Body of pancreas (tissue), 4 donors: ENCODE data around the gene ZFP62. TPM values are rescaled to one million over a fixed set of nuclear protein-coding genes. Genes with fewer than 3 reads are reported as not detected.
A peak's percentile ranks its signal among the peaks of the same experiment; 100 is the strongest.

Source experiments
- ATAC-seq: fragments of 150-250 bp; one replicate; pipeline ENCODE4 v1.9.1; 2016
- DNase-seq, 4 donors: peaks; one replicate each; pipeline ENCODE4 v3.0.0-alpha.2; 2019
- H3K27ac ChIP-seq, 4 donors: fragments of 200-600 bp; sonication (generic); 1 replicate in 3 of 4; 2 replicates in 1 of 4; pipeline versions ENCODE4 v1.5.1 to v1.6.1; 2016 to 2019; ENCODE audit warnings: mild to moderate bottlenecking in 1 of 4, mixed read lengths in 1 of 4, moderate library complexity in 1 of 4
- H3K27me3 ChIP-seq, 2 donors: fragments of 200-600 bp; sonication (generic); one replicate each; pipeline ENCODE4 v1.6.0; 2016; ENCODE audit warnings: mild to moderate bottlenecking in 1 of 2
- H3K36me3 ChIP-seq, 2 donors: fragments of 200-600 bp; sonication (generic); replicated peaks in 1 of 2; 2 replicates each; pipeline ENCODE4 v1.5.1; 2016; ENCODE audit warnings: low read depth in 2 of 2; ENCODE audit not compliant: insufficient read depth in 1 of 2
- H3K4me1 ChIP-seq: fragments of 200-600 bp; sonication (generic); one replicate; pipeline ENCODE4 v1.6.0; 2016
- H3K4me3 ChIP-seq, 2 donors: fragments of 200-600 bp; sonication (generic); 1 replicate in 1 of 2; 2 replicates in 1 of 2; pipeline ENCODE4 v1.5.1; 2016 to 2019
- H3K9me3 ChIP-seq, 3 donors: fragments of 200-600 bp; sonication (generic); 1 replicate in 2 of 3; 2 replicates in 1 of 3; pipeline ENCODE4 v1.5.1; 2016
- POLR2A ChIP-seq, 3 donors: fragments of 450-650 bp; IDR thresholded peaks; one replicate each; pipeline ENCODE4 v1.6.1; 2016; ENCODE audit warnings: antibody characterized with exemption in 3 of 3, mild to moderate bottlenecking in 2 of 3
- WGBS, 2 donors: methylation state at CpG; one replicate each; pipeline ENCODE4 v1.1.5; 2017; 5-methylcytosine and 5-hydroxymethylcytosine counted together
- intact Hi-C: fragments of 100-400 bp; cut with DNase I; formaldehyde crosslinking; loops from one replicate; pipeline ENCODE4 v1.15.1; 2023
- total RNA-seq, 2 donors: library from RNA; depleted of rRNA; stranded (reverse); fragments of >200 nt; gene quantifications; one replicate each; pipeline ENCODE4 v1.1.0, GENCODE V29; 2016
- TF ChIP-seq, protein P1 (sequence below), 7 experiments: fragments of 450-650 bp in 4 of 7; fragments of 200-600 bp in 3 of 7; sonication (generic) in 3 of 7; IDR thresholded peaks; one replicate each; pipeline ENCODE4 v1.5.1; 2016 to 2019; ENCODE audit warnings: antibody characterized with exemption in 7 of 7

ZFP62 gene
- total RNA-seq, 2 donors from 2014 or later = 17.1 to 24.6 TPM

DNA sequence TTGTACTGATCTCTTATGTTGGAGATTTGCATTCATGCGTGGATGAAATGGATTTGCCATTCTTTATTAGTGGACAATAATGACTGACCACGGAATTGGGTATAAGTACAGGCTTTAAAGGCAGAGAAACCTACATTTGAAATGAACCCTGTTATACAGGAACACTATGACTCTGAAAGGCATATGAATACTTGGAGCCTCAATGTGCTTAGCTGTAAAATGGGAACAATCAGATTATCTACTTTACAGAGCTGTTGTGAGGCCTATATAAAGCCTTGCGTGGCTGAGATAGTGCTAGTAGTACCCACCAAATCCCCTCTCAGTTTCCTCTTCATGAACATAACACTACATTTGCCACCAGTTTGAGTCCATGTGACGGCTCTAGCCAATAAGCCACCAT lies 39.5 kb downstream of the ZFP62 start:
- ATAC-seq (no peak), DNase-seq (no peak)
- no peaks in the 10 kb centered on the region for H3K9me3 ChIP-seq
- no peak overlapping the region for H3K4me3 ChIP-seq
- peaks cover 72% of the 10 kb centered on the region for H3K4me1 ChIP-seq
- H3K36me3 ChIP-seq = no peaks in the 10 kb centered on the region
- no peaks in the 10 kb centered on the region for H3K27me3 ChIP-seq
- peak overlapping the region; percentile 28 to 85 (median 80) for H3K27ac ChIP-seq
- TF ChIP-seq POLR2A (IDR thresholded peaks at IDR 0.05) = no peak
- TF ChIP-seq, protein P1, sequence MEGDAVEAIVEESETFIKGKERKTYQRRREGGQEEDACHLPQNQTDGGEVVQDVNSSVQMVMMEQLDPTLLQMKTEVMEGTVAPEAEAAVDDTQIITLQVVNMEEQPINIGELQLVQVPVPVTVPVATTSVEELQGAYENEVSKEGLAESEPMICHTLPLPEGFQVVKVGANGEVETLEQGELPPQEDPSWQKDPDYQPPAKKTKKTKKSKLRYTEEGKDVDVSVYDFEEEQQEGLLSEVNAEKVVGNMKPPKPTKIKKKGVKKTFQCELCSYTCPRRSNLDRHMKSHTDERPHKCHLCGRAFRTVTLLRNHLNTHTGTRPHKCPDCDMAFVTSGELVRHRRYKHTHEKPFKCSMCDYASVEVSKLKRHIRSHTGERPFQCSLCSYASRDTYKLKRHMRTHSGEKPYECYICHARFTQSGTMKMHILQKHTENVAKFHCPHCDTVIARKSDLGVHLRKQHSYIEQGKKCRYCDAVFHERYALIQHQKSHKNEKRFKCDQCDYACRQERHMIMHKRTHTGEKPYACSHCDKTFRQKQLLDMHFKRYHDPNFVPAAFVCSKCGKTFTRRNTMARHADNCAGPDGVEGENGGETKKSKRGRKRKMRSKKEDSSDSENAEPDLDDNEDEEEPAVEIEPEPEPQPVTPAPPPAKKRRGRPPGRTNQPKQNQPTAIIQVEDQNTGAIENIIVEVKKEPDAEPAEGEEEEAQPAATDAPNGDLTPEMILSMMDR (IDR thresholded peaks at IDR 0.05) = no peak
- intact Hi-C loops = no loop called here
- 77 to 80% methylated on average over 4 of the region's 4 CpGs for WGBS, 2 donors

DNA sequence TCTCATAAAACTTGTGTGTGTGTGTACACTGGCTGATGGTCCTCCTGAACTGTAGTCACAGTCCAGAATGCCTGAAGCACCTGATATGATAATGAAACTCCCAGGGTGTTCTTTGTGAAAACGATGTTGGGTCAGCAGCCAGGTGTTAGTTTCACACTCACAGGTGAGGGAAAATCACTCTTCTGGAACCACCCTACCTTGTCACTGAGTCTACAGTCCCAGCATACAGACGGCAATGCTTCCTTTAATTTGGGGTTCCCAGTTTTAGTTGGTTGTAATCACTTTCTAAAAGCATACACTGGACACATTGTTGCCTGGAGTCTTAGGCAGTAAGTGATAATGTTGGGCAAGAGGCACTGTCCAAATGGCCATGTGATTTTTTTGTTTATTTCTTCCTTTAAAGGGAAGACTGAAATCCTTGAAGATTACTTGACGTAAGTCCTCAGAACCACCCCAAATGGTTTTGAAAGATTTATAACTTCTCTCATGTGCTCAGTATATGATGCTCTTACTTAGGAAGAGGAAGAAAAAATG lies 40.2 kb downstream of the ZFP62 start:
- TF ChIP-seq POLR2A (IDR thresholded peaks at IDR 0.05) = peak in 1 of 3 donors; percentile 35
- TF ChIP-seq, protein P1 (IDR thresholded peaks at IDR 0.05) = no peak
- peak overlapping the region; percentile 78 to 91 (median 83) for H3K27ac ChIP-seq
- WGBS, 2 donors = 24 to 34% methylated on average over 3 of the region's 3 CpGs
- no peak overlapping the region for H3K4me3 ChIP-seq
- intact Hi-C loops = no loop called here
- H3K9me3 ChIP-seq = no peaks in the 10 kb centered on the region
- ATAC-seq (peak; percentile 75), DNase-seq (peak; percentile 48 to 78 (median 74))
- no peaks in the 10 kb centered on the region for H3K27me3 ChIP-seq
- peaks cover 67% of the 10 kb centered on the region for H3K4me1 ChIP-seq
- no peaks in the 10 kb centered on the region for H3K36me3 ChIP-seq

DNA sequence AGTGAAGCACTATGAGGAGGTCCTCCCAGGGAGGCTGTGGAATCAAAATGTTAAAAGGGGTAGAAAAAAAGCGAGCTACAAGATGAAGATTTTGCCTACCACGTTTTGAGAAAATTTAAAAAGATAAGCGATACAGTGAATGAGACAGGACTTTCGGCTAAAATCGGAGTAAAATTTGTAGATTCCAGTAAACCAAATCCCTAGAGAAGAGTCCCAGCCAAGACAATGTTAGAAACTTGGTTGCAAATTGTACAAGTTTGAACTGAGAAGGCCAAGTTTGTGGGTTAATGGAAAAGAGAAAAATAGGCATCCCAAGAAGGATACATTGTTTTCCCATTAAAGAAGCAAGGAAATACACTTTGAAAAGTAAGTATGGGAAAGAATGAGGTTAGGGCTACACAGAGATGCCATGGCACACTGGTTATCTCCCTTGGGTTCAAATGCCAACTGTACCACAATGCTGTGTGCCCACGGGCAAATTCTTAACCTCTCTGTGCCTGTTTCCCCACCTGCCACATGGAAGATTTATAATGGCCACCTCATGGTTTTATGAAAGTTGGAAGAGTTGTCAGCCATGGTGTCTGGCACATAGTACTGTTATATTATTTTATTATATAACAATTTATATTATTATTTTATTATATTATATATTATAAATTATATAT lies 42.3 kb downstream of the ZFP62 start:
- peaks cover 48% of the 10 kb centered on the region for H3K4me1 ChIP-seq
- peak overlapping the region; percentile 38 to 76 (median 62) for H3K27ac ChIP-seq
- intact Hi-C loops = no loop called here
- DNase-seq = no peak
- H3K4me3 ChIP-seq = no peak overlapping the region
- TF ChIP-seq, protein P1 (IDR thresholded peaks at IDR 0.05) = no peak
- TF ChIP-seq POLR2A (IDR thresholded peaks at IDR 0.05) = no peak
- no peaks in the 10 kb centered on the region for H3K27me3 ChIP-seq
- H3K9me3 ChIP-seq = no peaks in the 10 kb centered on the region
- 68 to 74% methylated on average over 6 of the region's 6 CpGs for WGBS, 2 donors
- ATAC-seq = no peak
- no peaks in the 10 kb centered on the region for H3K36me3 ChIP-seq

DNA sequence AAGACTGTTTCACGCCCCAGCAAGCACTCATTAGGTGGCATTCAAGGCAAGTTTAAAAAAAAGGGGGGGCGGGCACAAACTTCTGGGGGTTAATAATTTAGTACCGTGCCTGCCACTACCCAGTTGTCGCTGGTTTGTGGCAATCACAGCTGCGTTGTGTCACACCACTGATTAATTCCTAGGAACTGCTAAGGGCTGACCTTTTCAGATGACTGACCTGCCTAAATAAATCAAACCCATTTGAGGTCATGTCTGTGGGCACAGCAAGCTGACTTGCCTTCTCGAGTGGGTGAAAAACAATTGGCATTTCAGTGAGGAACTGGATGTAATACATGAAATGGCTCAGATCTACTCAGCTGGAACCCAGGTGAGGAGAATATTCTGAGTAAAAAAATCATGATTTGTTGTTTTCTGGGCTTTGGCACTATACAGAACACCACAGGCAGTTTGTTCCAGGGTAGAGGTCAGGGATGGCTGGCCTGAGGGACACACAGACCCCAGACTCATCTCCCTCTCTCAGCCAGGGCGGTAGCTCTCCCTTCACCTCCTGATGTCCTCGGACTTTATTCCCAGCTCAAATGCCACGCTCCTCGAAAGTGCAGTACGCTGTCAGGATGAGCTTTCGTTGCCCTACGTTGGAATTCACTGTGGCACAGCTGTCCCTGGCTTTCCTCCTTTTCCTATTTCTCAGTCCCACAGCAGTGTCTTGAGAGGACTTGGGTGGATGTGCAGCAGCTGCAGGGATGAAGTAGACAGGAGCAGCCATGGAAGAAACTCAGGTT lies 43.0 kb downstream of the ZFP62 start:
- 26 to 35% methylated on average over 13 of the region's 13 CpGs for WGBS, 2 donors
- ATAC-seq = peak; percentile 52
- Histone ChIP-seq H3K4me3 (no peak overlapping the region), H3K9me3 (no peaks in the 10 kb centered on the region), H3K36me3 (no peaks in the 10 kb centered on the region), H3K4me1 (peaks cover 41% of the 10 kb centered on the region), H3K27me3 (no peaks in the 10 kb centered on the region), H3K27ac (peak overlapping the region; percentile 38 to 76 (median 62))
- no peak for TF ChIP-seq POLR2A (IDR thresholded peaks at IDR 0.05)
- TF ChIP-seq, protein P1 (IDR thresholded peaks at IDR 0.05) = no peak
- DNase-seq = peak; percentile 44 to 70 (median 56)
- intact Hi-C loops = no loop called here
